ENCODE results near the gene DOK4. TPM values are rescaled to one million over a fixed set of nuclear protein-coding genes. Genes with fewer than 3 reads are reported as not detected.

The DOK4 gene
- total and polyA plus RNA-seq, 2 experiments from 2014 or later, result 106 to 112 TPM

- no peak for TF ChIP-seq CTCF (IDR thresholded peaks at IDR 0.05; ENCODE audit: poor library complexity)
- no peak for TF ChIP-seq EZH2 (IDR thresholded peaks at IDR 0.05; ENCODE audit: borderline replicate concordance)
- TF ChIP-seq EZH2phosphoT487 (IDR thresholded peaks at IDR 0.05; ENCODE audit: low read depth, severe bottlenecking, unreplicated experiment), result no peak
- Histone ChIP-seq H3K4me1 (ENCODE audit: insufficient read depth) (peaks cover 31% of the 10 kb centered on the region), H3K9me3 (ENCODE audit: low read depth) (no peaks in the 10 kb centered on the region), H3K4me2 (no peak overlapping the region), H2AFZ (no peak overlapping the region), H3K4me3 (no peak overlapping the region), H3K27me3 (no peaks in the 10 kb centered on the region), H4K20me1 (ENCODE audit: insufficient read depth, poor library complexity, severe bottlenecking) (no peaks in the 10 kb centered on the region), H3K36me3 (replicated peaks; ENCODE audit: insufficient read depth, low read depth) (no peaks in the 10 kb centered on the region), H3K79me2 (peaks cover 38% of the 10 kb centered on the region), H3K27ac (no peak overlapping the region), H3K9me2 (replicated peaks; ENCODE audit: insufficient read depth) (no peaks in the 10 kb centered on the region)
- no peak for DNase-seq (ENCODE audit: low spot score)
- 83% methylated on average over 11 of the region's 11 CpGs for WGBS (ENCODE audit: low lambda C conversion rate, missing lambda C conversion rate)
Measured at GRCh38 chr16:57469046-57469445, 17.2 kb downstream of the DOK4 start.

GRCh38 chr16:57468346-57468745 lies 17.9 kb downstream of the DOK4 start:
- no peaks in the 10 kb centered on the region for H3K9me2 ChIP-seq (replicated peaks; ENCODE audit: insufficient read depth)
- 92% methylated on average over 2 of the region's 2 CpGs for WGBS (ENCODE audit: low lambda C conversion rate, missing lambda C conversion rate)
- H3K27ac ChIP-seq, result no peak overlapping the region
- no peaks in the 10 kb centered on the region for H3K27me3 ChIP-seq
- peaks cover 45% of the 10 kb centered on the region for H3K79me2 ChIP-seq
- no peak overlapping the region for H2AFZ ChIP-seq
- no peaks in the 10 kb centered on the region for H3K36me3 ChIP-seq (replicated peaks; ENCODE audit: insufficient read depth, low read depth)
- no peaks in the 10 kb centered on the region for H4K20me1 ChIP-seq (ENCODE audit: insufficient read depth, poor library complexity, severe bottlenecking)
- peaks cover 37% of the 10 kb centered on the region for H3K4me1 ChIP-seq (ENCODE audit: insufficient read depth)
- no peak for DNase-seq (ENCODE audit: low spot score)
- H3K4me3 ChIP-seq, result no peak overlapping the region
- TF ChIP-seq EZH2phosphoT487 (IDR thresholded peaks at IDR 0.05; ENCODE audit: low read depth, severe bottlenecking, unreplicated experiment), result no peak
- no peak for TF ChIP-seq EZH2 (IDR thresholded peaks at IDR 0.05; ENCODE audit: borderline replicate concordance)
- no peak for TF ChIP-seq CTCF (IDR thresholded peaks at IDR 0.05; ENCODE audit: poor library complexity)
- no peaks in the 10 kb centered on the region for H3K9me3 ChIP-seq (ENCODE audit: low read depth)
- H3K4me2 ChIP-seq, result no peak overlapping the region

GRCh38 chr16:57464523-57464922 lies 21.8 kb downstream of the DOK4 start:
- no peaks in the 10 kb centered on the region for H3K9me3 ChIP-seq (ENCODE audit: low read depth)
- H3K27ac ChIP-seq, result no peak overlapping the region
- H4K20me1 ChIP-seq (ENCODE audit: insufficient read depth, poor library complexity, severe bottlenecking), result no peaks in the 10 kb centered on the region
- peak overlapping the region; percentile 91 for H3K4me2 ChIP-seq
- WGBS (ENCODE audit: low lambda C conversion rate, missing lambda C conversion rate), result 95% methylated on average over 2 of the region's 2 CpGs
- H3K9me2 ChIP-seq (replicated peaks; ENCODE audit: insufficient read depth), result no peaks in the 10 kb centered on the region
- no peak for DNase-seq (ENCODE audit: low spot score)
- H3K4me3 ChIP-seq, result no peak overlapping the region
- H3K36me3 ChIP-seq (replicated peaks; ENCODE audit: insufficient read depth, low read depth), result no peaks in the 10 kb centered on the region
- peaks cover 10% of the 10 kb centered on the region for H3K4me1 ChIP-seq (ENCODE audit: insufficient read depth)
- no peak overlapping the region for H2AFZ ChIP-seq
- peaks cover 53% of the 10 kb centered on the region for H3K79me2 ChIP-seq
- TF ChIP-seq CTCF (IDR thresholded peaks at IDR 0.05; ENCODE audit: poor library complexity) (no peak), EZH2phosphoT487 (IDR thresholded peaks at IDR 0.05; ENCODE audit: low read depth, severe bottlenecking, unreplicated experiment) (no peak), EZH2 (IDR thresholded peaks at IDR 0.05; ENCODE audit: borderline replicate concordance) (no peak)
- H3K27me3 ChIP-seq, result no peaks in the 10 kb centered on the region

DNA sequence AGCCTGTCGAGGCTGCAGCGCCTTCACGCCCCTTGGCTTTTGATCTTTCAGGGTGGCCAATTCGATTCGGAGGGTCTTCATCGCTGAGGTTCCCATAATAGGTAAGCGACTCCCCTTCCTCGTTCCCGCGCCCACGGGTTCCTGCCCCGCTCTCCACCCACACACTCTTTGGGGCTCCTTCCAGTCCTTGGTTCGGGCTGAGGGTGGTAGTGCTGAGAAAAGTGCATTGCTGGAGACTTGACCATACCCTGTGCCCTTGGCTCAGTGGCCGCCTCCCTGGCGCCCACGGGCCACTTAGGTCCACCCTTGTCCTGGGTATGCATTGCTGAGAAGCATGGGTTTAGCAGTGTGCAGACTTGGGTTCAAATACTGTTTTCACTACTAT lies 23.3 kb downstream of the DOK4 start:
- Histone ChIP-seq H3K27me3 (no peaks in the 10 kb centered on the region), H3K27ac (peak overlapping the region; percentile 89), H2AFZ (peak overlapping the region; percentile 67), H3K9me3 (ENCODE audit: low read depth) (no peaks in the 10 kb centered on the region), H4K20me1 (ENCODE audit: insufficient read depth, poor library complexity, severe bottlenecking) (no peaks in the 10 kb centered on the region), H3K4me2 (peak overlapping the region; percentile 91), H3K9me2 (replicated peaks; ENCODE audit: insufficient read depth) (no peaks in the 10 kb centered on the region), H3K4me1 (ENCODE audit: insufficient read depth) (peaks cover 10% of the 10 kb centered on the region), H3K79me2 (peaks cover 47% of the 10 kb centered on the region), H3K4me3 (peak overlapping the region; percentile 90), H3K36me3 (replicated peaks; ENCODE audit: insufficient read depth, low read depth) (no peaks in the 10 kb centered on the region)
- 3% methylated on average over 16 of the region's 16 CpGs for WGBS (ENCODE audit: low lambda C conversion rate, missing lambda C conversion rate)
- DNase-seq (ENCODE audit: low spot score), result no peak
- TF ChIP-seq EZH2 (IDR thresholded peaks at IDR 0.05; ENCODE audit: borderline replicate concordance) (no peak), EZH2phosphoT487 (IDR thresholded peaks at IDR 0.05; ENCODE audit: low read depth, severe bottlenecking, unreplicated experiment) (no peak), CTCF (IDR thresholded peaks at IDR 0.05; ENCODE audit: poor library complexity) (no peak)

Data from hepatocyte (in vitro differentiated cells).